HepG2 (cell line): ENCODE measurements around the gene MFSD2B. TPM values are rescaled to one million over a fixed set of nuclear protein-coding genes. Genes with fewer than 3 reads are reported as not detected.
A peak's percentile ranks its signal among the peaks of the same experiment; 100 is the strongest.

Source experiments
- ATAC-seq: fragments of 200-7000 bp; cut with Tn5 transposase; 3 replicates; pipeline ENCODE4 v1.9.1; 2020; ENCODE audit warnings: mild to moderate bottlenecking, moderate library complexity
- BruUV-seq: library from RNA; stranded (reverse); fragments of 400-500 nt; replicated peaks from 2 replicates; lab custom pipeline; 2021; lab: Mats Ljungman, UMichigan
- CTCF ChIA-PET: fragments of 300-600 bp; formaldehyde crosslinking; extraction: SDS; loops from one replicate; lab custom pipeline; 2021; ENCODE audit warnings: low total read pairs, inconsistent platforms, low intra/inter-chr PET ratio; lab: Yijun Ruan, JAX
- POLR2A ChIA-PET: fragments of 350-600 bp; sonication (Branson Sonifier 250); formaldehyde crosslinking; loops from one replicate; lab custom pipeline; 2020; ENCODE audit warnings: antibody characterized with exemption, inconsistent platforms; lab: Yijun Ruan, JAX
- DNase-seq: peaks from one replicate; pipeline ENCODE4 v3.0.0-alpha.2; 2015; ENCODE audit warnings: low spot score
- FAIRE-seq: peaks from 3 replicates; lab custom pipeline; 2011; peaks lifted over from hg19 to GRCh38; lab: Jason Lieb, UNC
- H2AFZ ChIP-seq: one replicate; pipeline ENCODE4 v1.6.1; 2011; ENCODE audit warnings: low read length, inconsistent platforms
- H3K27ac ChIP-seq: fragments of 300-600 bp; 3 replicates; pipeline ENCODE4 v1.8.0; 2011; ENCODE audit warnings: mixed run types, mild to moderate bottlenecking, mixed read lengths, low read length, inconsistent platforms; ENCODE audit not compliant: insufficient read depth; ENCODE audit errors: extremely low read length
- H3K27me3 ChIP-seq, 2 experiments: fragments of 200-600 bp in 1 of 2; 2 replicates in 1 of 2; 3 replicates in 1 of 2; pipeline versions ENCODE4 v1.6.0 to v1.8.0; 2011; ENCODE audit warnings: low read length in 2 of 2, mild to moderate bottlenecking in 2 of 2, moderate library complexity in 2 of 2, inconsistent platforms in 1 of 2; ENCODE audit not compliant: insufficient read depth in 2 of 2, control insufficient read depth in 1 of 2
- H3K36me3 ChIP-seq, 2 experiments: fragments of 200-600 bp in 1 of 2; replicated peaks in 1 of 2; 2 replicates in 1 of 2; 3 replicates in 1 of 2; pipeline versions ENCODE4 v1.5.1 to v1.8.0; 2011; ENCODE audit warnings: low read length in 2 of 2, inconsistent platforms in 1 of 2; ENCODE audit not compliant: insufficient read depth in 2 of 2, control insufficient read depth in 1 of 2
- H3K4me1 ChIP-seq: 2 replicates; pipeline ENCODE4 v1.5.1; 2012; ENCODE audit warnings: low read length, inconsistent platforms; ENCODE audit not compliant: insufficient read depth
- H3K4me2 ChIP-seq: 2 replicates; pipeline ENCODE4 v1.6.0; 2011; ENCODE audit warnings: low read depth, low read length, inconsistent platforms
- H3K4me3 ChIP-seq, 3 experiments: fragments of 200-600 bp in 1 of 3; sonication (generic), shearing (Covaris generic) in 1 of 3; replicated peaks in 1 of 3; 2 replicates each; pipeline ENCODE4 v1.5.1; 2011 to 2016; ENCODE audit warnings: low read length in 3 of 3, inconsistent platforms in 2 of 3, low read depth in 2 of 3, mild to moderate bottlenecking in 2 of 3, control low read depth in 1 of 3, mixed read lengths in 1 of 3; ENCODE audit not compliant: insufficient read depth in 1 of 3
- H3K79me2 ChIP-seq: one replicate; pipeline ENCODE4 v1.6.1; 2011; ENCODE audit warnings: low read length, inconsistent platforms; ENCODE audit not compliant: insufficient read depth
- H3K9ac ChIP-seq: 2 replicates; pipeline ENCODE4 v1.6.0; 2011; ENCODE audit warnings: mild to moderate bottlenecking, low read depth, low read length, inconsistent platforms; ENCODE audit not compliant: insufficient read depth
- H3K9me3 ChIP-seq: 2 replicates; pipeline ENCODE4 v1.5.1; 2012; ENCODE audit warnings: mild to moderate bottlenecking, low read length
- H4K20me1 ChIP-seq: 2 replicates; pipeline ENCODE4 v1.6.0; 2011; ENCODE audit warnings: inconsistent platforms, mild to moderate bottlenecking, low read length, moderate library complexity; ENCODE audit not compliant: insufficient read depth
- BCL3 ChIP-seq: sonication (generic); formaldehyde crosslinking; IDR thresholded peaks from 2 replicates; pipeline ENCODE4 v1.5.1; 2020; ENCODE audit warnings: mild to moderate bottlenecking, missing genetic modification reagents, moderate library complexity
- KAT8 ChIP-seq: IDR thresholded peaks from 2 replicates; pipeline ENCODE4 v1.6.1; 2016; ENCODE audit warnings: missing genetic modification reagents, missing compliant biosample characterization
- NAIF1 ChIP-seq: sonication (generic); formaldehyde crosslinking; IDR thresholded peaks from 2 replicates; pipeline ENCODE4 v1.5.0; 2020; ENCODE audit warnings: mild to moderate bottlenecking, missing genetic modification reagents, borderline replicate concordance
- NR2F1 ChIP-seq, 2 experiments: fragments of 450-650 bp in 1 of 2; formaldehyde crosslinking in 1 of 2; IDR thresholded peaks; 2 replicates each; pipeline versions ENCODE4 v1.5.0 to v1.6.1; 2016 to 2020; ENCODE audit warnings: mild to moderate bottlenecking in 1 of 2, missing compliant biosample characterization in 1 of 2, missing genetic modification reagents in 1 of 2, moderate library complexity in 1 of 2
- ZBTB39 ChIP-seq: sonication (generic); formaldehyde crosslinking; IDR thresholded peaks from 2 replicates; pipeline ENCODE4 v1.5.0; 2020; ENCODE audit warnings: missing genetic modification reagents
- ZEB1 ChIP-seq: IDR thresholded peaks from 2 replicates; pipeline ENCODE4 v1.6.1; 2012; ENCODE audit warnings: mild to moderate bottlenecking, low read depth, inconsistent platforms; ENCODE audit not compliant: insufficient replicate concordance
- ZNF501 ChIP-seq: sonication (generic); formaldehyde crosslinking; IDR thresholded peaks from 2 replicates; pipeline ENCODE4 v1.5.1; 2020; ENCODE audit warnings: mild to moderate bottlenecking, moderate library complexity, missing genetic modification reagents
- ZNF709 ChIP-seq: sonication (generic); formaldehyde crosslinking; IDR thresholded peaks from 2 replicates; pipeline ENCODE4 v1.5.0; 2020; ENCODE audit warnings: mild to moderate bottlenecking, missing genetic modification reagents
- WGBS: methylation state at CpG from one replicate; pipeline ENCODE4 v1.1.6; 2017; ENCODE audit warnings: low lambda C conversion rate; 5-methylcytosine and 5-hydroxymethylcytosine counted together
- in situ Hi-C: cut with HindIII; loops from 2 replicates; pipeline ENCODE4 v1.10.0; 2017; ENCODE audit warnings: low pct_unique_long_range_greater_than_20kb; ENCODE audit not compliant: extremely low pct_ligation_motif_present
- intact Hi-C: fragments of 100-400 bp; cut with micrococcal nuclease; formaldehyde crosslinking; loops from one replicate; pipeline ENCODE4 v1.10.0; 2022; ENCODE audit not compliant: unreplicated experiment
- polyA plus RNA-seq, 8 experiments: library from polyadenylated mRNA; depleted of rRNA in 3 of 8; stranded (reverse) in 7 of 8; unstranded in 1 of 8; fragments of >200 nt; fragmentation: Illumina TruSeq in 4 of 8; extraction: Trizol in 4 of 8; gene quantifications; 2 replicates each; pipeline versions ENCODE4 v1.2.1 to v1.2.3, GENCODE V29; 2011 to 2016; ENCODE audit warnings: low read depth in 4 of 8, missing spikeins in 1 of 8, mixed read lengths in 1 of 8; ENCODE audit not compliant: insufficient read depth in 1 of 8
- total RNA-seq, 5 experiments: library from RNA; depleted of rRNA; stranded (reverse); fragments of >200 nt; fragmentation: Illumina TruSeq; extraction: Trizol; gene quantifications; 2 replicates each; pipeline ENCODE4 v1.2.3, GENCODE V29; 2016; ENCODE audit warnings: low read depth in 1 of 5
- TF ChIP-seq, protein P1 (sequence below): sonication (generic); formaldehyde crosslinking; IDR thresholded peaks from 2 replicates; pipeline ENCODE4 v1.4.0; 2020; ENCODE audit warnings: missing genetic modification reagents

The MFSD2B gene
- total and polyA plus RNA-seq, 2 of the 13 experiments (the other 11 are each of a cell fraction or from before 2014, with no cell fraction given), result 0.21 to 0.93 TPM

- TF ChIP-seq BCL3 (CRISPR knock-in tag), result peak; percentile 50; the same call in 1 of the 2 replicates
- peak; percentile 43 for TF ChIP-seq ZEB1
- TF ChIP-seq NAIF1 (CRISPR knock-in tag), result 0 out of 2 replicates have a peak, but pooled peaks have one; percentile 34
- peak; percentile 16; the same call in 1 of the 2 replicates for TF ChIP-seq ZNF709 (CRISPR knock-in tag)
- peak; percentile 77 for TF ChIP-seq ZNF501 (CRISPR knock-in tag)
Measured at GRCh38 chr2:24047703-24048033, 37.8 kb downstream of the MFSD2B start (continued).

GRCh38 chr2:24048769-24049484 is 39.0 kb downstream of the MFSD2B start:
- no peak for TF ChIP-seq NR2F1 (CRISPR knock-in tag; IDR thresholded peaks at IDR 0.05)
- 0 out of 2 replicates have a peak, but pooled peaks have one; percentile 6 for TF ChIP-seq KAT8
- TF ChIP-seq, protein P1, sequence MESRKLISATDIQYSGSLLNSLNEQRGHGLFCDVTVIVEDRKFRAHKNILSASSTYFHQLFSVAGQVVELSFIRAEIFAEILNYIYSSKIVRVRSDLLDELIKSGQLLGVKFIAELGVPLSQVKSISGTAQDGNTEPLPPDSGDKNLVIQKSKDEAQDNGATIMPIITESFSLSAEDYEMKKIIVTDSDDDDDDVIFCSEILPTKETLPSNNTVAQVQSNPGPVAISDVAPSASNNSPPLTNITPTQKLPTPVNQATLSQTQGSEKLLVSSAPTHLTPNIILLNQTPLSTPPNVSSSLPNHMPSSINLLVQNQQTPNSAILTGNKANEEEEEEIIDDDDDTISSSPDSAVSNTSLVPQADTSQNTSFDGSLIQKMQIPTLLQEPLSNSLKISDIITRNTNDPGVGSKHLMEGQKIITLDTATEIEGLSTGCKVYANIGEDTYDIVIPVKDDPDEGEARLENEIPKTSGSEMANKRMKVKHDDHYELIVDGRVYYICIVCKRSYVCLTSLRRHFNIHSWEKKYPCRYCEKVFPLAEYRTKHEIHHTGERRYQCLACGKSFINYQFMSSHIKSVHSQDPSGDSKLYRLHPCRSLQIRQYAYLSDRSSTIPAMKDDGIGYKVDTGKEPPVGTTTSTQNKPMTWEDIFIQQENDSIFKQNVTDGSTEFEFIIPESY (CRISPR knock-in tag), result 0 out of 2 replicates have a peak, but pooled peaks have one; percentile 7
- TF ChIP-seq ZBTB39 (CRISPR knock-in tag), result 0 out of 2 replicates have a peak, but pooled peaks have one; percentile 51
- Histone ChIP-seq H3K36me3 (peaks cover 0 to 2% of the 10 kb centered on the region in 2 experiments; a peak in 2 of 5 replicates), H3K4me1 (peaks cover 75% of the 10 kb centered on the region), H3K4me2 (peak overlapping the region; percentile 82), H4K20me1 (no peaks in the 10 kb centered on the region), H2AFZ (no peak overlapping the region), H3K9ac (no peak overlapping the region), H3K27ac (no peak overlapping the region), H3K4me3 (peak overlapping the region; percentile 92 to 95 (median 94)), H3K27me3 (no peaks in the 10 kb centered on the region; a peak in 2 of 5 replicates), H3K9me3 (no peaks in the 10 kb centered on the region), H3K79me2 (peaks cover 34% of the 10 kb centered on the region)
- no peak for DNase-seq
- no peak for ATAC-seq
- ChIA-PET POLR2A (interaction anchor here (0.7 to 5.4 kb wide), 7 partner anchors 12 to 121 kb away, joined by 3 to 76 read pairs (median 3); partner anchors contain the start of genes ATAD2B, SF3B6 and TP53I3), CTCF (no interaction called here)
- no TSS peak for BruUV-seq
- intact Hi-C loops (no loop called here), in situ Hi-C loops (no loop called here)
- no peak for FAIRE-seq
- 70% methylated on average over 23 of the region's 23 CpGs for WGBS
